ENCODE results near the gene PTPRN2. TPM values are rescaled to one million over a fixed set of nuclear protein-coding genes. Genes with fewer than 3 reads are reported as not detected.

Gene PTPRN2
- total RNA-seq, 2 experiments from 2014 or later: 0.46 to 0.51 TPM

DNA sequence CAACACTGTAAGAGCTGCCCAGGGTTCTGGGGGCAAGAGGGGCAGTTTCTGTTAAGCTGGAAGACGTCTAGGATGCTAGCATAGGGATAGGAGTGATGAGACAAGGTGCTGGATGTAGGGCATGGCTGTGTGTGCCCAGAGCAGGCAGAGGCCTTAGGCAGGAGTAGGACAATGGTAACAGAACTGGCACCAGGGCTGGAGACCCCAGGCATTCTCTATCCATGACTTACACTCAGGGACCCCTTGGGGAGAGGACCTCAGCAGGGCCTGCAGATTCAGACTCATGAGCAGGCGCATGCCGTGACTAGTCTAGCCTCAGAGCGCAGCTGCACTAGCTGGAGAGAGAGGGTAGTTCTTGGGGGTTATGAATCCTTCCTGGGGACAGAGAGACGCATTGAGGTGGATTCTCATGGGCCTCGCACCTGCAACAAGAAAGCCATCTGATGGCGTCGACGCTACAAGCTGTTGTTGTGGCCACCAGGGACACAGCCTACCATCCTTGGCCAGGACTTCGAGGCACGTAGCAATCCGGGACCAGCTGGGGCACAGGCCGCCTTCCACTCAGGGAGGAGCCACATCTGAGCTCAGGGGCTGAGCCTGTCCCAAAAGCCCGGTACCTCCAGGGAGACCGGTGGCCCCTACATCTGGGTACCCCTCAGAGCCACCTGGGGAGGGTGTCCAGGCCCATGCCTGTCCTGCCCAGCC lies 474.1 kb downstream of the PTPRN2 start:
- no peaks in the 10 kb centered on the region for H3K27me3 Mint-ChIP-seq
- intact Hi-C loops (cut with DNase I, micrococcal nuclease): no loop called here
- ChIA-PET CTCF (no interaction called here), POLR2A (no interaction called here)
- H3K27ac Mint-ChIP-seq: no peak overlapping the region
- peaks cover 2% of the 10 kb centered on the region for H3K36me3 Mint-ChIP-seq (ENCODE audit: low read depth)
- no peak overlapping the region for H3K4me3 Mint-ChIP-seq
- peaks cover 21% of the 10 kb centered on the region for H3K9me3 Mint-ChIP-seq (ENCODE audit: low read depth)
- ATAC-seq (no peak), DNase-seq (no peak)
- no peaks in the 10 kb centered on the region for H3K4me1 Mint-ChIP-seq

DNA sequence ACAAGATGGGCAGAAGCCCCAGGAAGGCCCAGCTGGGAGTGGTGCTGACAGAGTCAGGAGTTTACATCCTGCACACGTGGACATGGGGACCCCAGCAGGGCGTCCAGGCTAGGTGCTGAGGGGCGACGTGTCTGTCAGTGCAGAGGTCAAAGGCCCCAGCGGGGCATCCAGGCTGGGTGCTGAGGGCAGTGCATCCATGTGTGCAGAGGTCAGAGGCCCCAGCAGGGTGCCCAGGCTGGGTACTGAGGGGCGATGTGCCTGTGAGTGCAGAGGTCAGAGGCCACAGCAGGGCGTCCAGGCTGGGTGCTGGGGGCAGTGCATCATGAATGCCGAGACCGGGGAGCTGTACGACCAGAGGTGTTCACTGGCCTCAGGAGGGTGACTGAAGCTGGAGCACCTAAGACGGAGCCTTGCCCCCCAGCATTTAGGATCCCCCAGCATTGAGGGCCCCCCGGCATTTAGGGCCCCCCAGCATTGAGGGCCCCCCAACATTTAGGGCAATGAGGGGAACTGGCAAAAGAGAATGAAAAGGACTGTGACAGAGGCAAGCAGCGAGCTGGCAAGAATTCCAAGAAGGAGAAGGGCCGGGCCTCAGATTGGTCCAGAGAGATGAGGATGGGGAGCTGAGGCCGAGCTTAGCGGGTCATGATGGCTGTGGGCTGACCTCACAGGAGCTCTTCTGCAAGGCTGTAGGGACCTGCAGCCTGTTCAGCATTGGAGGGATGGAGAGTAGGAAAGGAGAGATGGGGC lies 474.9 kb downstream of the PTPRN2 start:
- ChIA-PET CTCF (no interaction called here), POLR2A (no interaction called here)
- Mint-ChIP-seq H3K27me3 (peaks cover 3% of the 10 kb centered on the region), H3K4me1 (no peaks in the 10 kb centered on the region), H3K36me3 (ENCODE audit: low read depth) (peaks cover 2% of the 10 kb centered on the region), H3K27ac (no peak overlapping the region), H3K9me3 (ENCODE audit: low read depth) (peaks cover 21% of the 10 kb centered on the region), H3K4me3 (no peak overlapping the region)
- intact Hi-C loops (cut with DNase I, micrococcal nuclease): no loop called here
- DNase-seq (no peak), ATAC-seq (no peak)

DNA sequence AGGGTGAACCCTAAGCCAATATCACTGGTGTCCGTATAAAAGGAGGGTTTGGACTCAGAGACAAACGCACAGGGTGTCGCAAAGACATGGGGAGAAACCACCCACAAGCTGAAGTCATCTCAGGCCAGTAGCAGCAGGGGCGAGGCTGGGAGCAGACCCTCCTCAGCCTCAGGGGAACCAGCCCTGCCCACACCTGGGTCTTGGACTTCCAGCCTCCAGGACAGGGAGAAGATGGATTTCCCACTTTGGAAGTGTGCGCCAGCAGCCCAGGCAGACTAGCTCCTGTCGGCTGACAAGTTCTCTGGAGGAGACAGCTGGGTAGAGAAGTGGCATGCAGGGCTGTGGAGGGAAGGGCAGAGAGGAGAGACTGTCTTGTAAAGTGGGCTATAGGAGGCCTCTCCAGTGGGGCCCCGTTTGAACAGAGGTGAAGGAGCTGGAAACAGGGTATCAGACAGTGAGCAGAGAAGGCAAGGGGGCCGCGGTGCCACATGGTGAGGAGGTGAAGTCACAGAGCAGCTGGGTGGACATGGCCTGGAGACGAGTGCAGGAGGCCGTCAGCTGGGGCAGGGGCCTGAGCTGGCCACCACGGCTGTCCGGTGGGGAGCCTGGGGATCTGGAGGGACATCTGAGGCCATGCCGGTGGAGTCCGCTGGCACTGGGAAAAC lies 475.6 kb downstream of the PTPRN2 start:
- peaks cover 2% of the 10 kb centered on the region for H3K36me3 Mint-ChIP-seq (ENCODE audit: low read depth)
- DNase-seq (no peak), ATAC-seq (no peak)
- H3K27me3 Mint-ChIP-seq: peaks cover 6% of the 10 kb centered on the region
- CTCF ChIA-PET: no interaction called here
- no peak overlapping the region for H3K27ac Mint-ChIP-seq
- no peaks in the 10 kb centered on the region for H3K4me1 Mint-ChIP-seq
- POLR2A ChIA-PET: no interaction called here
- H3K9me3 Mint-ChIP-seq (ENCODE audit: low read depth): peaks cover 14% of the 10 kb centered on the region
- intact Hi-C loops (cut with DNase I, micrococcal nuclease): no loop called here
- H3K4me3 Mint-ChIP-seq: no peak overlapping the region

DNA sequence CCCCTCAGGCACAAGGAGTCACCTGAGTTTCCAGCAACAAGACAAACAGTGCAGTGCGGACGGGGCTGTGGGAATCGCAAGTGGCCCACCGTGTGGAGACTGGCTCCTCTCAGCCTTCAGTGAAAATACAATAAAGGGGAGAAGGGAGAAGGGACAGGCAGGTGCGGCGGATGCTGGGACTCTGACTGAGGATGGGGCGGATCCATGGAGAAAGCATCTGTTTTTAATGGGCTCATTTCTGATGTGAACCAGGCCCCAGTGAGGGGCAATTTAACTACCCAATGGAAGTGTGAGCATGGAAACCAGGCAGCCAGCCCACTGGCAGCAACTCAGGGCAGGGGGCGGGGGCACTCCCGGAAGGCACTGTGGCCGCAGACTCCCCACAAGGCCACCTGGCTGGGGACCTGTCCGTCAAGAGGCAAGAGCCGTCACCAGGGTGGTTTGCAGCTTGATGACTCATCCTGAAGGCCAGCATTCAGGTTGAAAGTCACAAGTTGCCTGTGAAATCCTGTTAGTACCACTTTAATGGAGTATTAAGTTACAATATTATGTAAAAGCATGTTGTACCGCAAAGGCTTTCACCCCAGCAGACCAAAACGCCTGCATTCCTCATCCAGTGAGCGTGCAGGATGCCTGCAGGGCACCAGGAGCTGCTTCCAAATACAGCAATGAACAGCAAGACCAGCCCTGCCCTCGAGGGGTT lies 476.4 kb downstream of the PTPRN2 start:
- intact Hi-C loops (cut with DNase I, micrococcal nuclease): no loop called here

GRCh38 chr7:158110661-158111048 lies 477.0 kb downstream of the PTPRN2 start:
- H3K4me3 Mint-ChIP-seq: no peak overlapping the region
- CTCF ChIA-PET: no interaction called here
- H3K4me1 Mint-ChIP-seq: no peaks in the 10 kb centered on the region
- DNase-seq (no peak), ATAC-seq (no peak)
- intact Hi-C loops (cut with DNase I, micrococcal nuclease): no loop called here
- POLR2A ChIA-PET: no interaction called here
- peaks cover 6% of the 10 kb centered on the region for H3K27me3 Mint-ChIP-seq
- peaks cover 5% of the 10 kb centered on the region for H3K9me3 Mint-ChIP-seq (ENCODE audit: low read depth)
- H3K36me3 Mint-ChIP-seq (ENCODE audit: low read depth): no peaks in the 10 kb centered on the region
- no peak overlapping the region for H3K27ac Mint-ChIP-seq

More for the DNA sequence above, 476.4 kb downstream of the PTPRN2 start:
- ATAC-seq (no peak), DNase-seq (no peak)
- CTCF ChIA-PET: no interaction called here
- no peak overlapping the region for H3K4me3 Mint-ChIP-seq
- H3K9me3 Mint-ChIP-seq (ENCODE audit: low read depth): peaks cover 5% of the 10 kb centered on the region
- H3K36me3 Mint-ChIP-seq (ENCODE audit: low read depth): no peaks in the 10 kb centered on the region
- peaks cover 6% of the 10 kb centered on the region for H3K27me3 Mint-ChIP-seq
- POLR2A ChIA-PET: no interaction called here
- H3K27ac Mint-ChIP-seq: no peak overlapping the region
- H3K4me1 Mint-ChIP-seq: no peaks in the 10 kb centered on the region

GRCh38 chr7:158110034-158110590 lies 477.5 kb downstream of the PTPRN2 start:
- Mint-ChIP-seq H3K4me3 (no peak overlapping the region), H3K4me1 (no peaks in the 10 kb centered on the region), H3K27ac (no peak overlapping the region), H3K27me3 (peaks cover 6% of the 10 kb centered on the region), H3K9me3 (ENCODE audit: low read depth) (peaks cover 3% of the 10 kb centered on the region), H3K36me3 (ENCODE audit: low read depth) (no peaks in the 10 kb centered on the region)
- DNase-seq (no peak), ATAC-seq (no peak)
- intact Hi-C loops (cut with DNase I, micrococcal nuclease): no loop called here
- POLR2A ChIA-PET: no interaction called here
- CTCF ChIA-PET: no interaction called here

DNA sequence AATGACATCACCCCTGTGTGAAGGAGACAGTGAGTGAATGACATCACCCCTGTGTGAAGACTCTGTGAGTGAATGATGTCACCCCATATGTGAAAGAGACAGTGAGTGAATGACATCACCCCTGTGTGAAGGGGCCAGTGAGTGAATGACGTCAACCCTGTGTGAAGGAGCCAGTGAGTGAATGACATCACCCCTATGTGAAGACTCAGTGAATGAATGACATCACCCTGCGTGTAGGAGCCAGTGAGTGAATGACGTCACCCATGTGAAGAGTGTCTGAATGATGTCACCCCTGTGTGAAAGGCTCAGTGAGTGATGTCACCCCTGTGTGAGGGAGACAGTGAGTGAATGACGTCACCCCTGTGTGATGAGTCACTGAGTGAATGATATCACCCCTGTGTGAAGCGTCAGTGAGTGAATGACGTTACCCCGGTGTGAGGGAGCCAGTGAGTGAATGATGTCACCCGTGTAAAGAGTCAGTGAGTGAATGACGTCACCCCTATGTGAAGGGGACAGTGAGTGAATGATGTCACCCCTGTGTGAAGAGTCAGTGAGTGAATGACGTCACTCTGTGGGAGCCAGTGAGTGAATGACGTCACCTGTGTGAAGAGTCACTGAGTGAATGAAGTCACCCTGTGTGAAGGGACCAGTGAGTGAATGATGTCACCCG lies 478.1 kb downstream of the PTPRN2 start:
- Mint-ChIP-seq H3K27ac (no peak overlapping the region), H3K36me3 (ENCODE audit: low read depth) (no peaks in the 10 kb centered on the region), H3K4me1 (no peaks in the 10 kb centered on the region), H3K9me3 (ENCODE audit: low read depth) (peaks cover 3% of the 10 kb centered on the region), H3K27me3 (peaks cover 6% of the 10 kb centered on the region), H3K4me3 (no peak overlapping the region)
- peak; percentile 30 for DNase-seq
- ChIA-PET POLR2A (no interaction called here), CTCF (no interaction called here)
- peak; percentile 23 for ATAC-seq
- intact Hi-C loops (cut with DNase I, micrococcal nuclease): no loop called here

DNA sequence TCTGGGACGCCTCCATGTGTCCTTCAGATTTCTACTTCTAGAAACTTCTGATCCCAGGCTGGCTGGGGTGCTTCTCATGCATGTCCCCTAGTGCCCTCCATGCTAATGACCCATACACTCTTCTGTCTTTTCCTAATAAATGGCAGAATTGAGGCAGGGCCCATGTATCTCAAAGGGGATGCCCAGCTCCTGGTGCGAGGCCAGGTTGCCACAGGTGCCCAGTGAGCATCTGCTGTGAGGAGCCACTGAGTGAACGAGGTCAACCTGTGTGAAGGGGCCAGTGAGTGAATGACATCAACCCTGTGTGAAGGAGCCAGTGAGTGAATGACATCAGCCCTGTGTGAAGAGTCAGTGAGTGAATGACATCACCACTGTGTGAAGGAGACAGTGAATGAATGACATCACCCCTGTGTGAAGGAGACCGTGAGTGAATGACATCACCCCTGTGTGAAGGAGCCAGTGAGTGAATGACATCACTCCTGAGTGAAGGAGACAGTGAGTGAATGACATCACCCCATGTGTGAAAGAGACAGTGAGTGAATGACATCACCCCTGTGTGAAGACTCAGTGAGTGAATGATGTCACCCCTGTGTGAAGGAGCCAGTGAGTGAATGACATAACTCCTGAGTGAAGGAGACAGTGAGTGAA lies 478.9 kb downstream of the PTPRN2 start:
- Mint-ChIP-seq H3K27ac (no peak overlapping the region), H3K4me3 (no peak overlapping the region), H3K9me3 (ENCODE audit: low read depth) (peaks cover 3% of the 10 kb centered on the region), H3K4me1 (no peaks in the 10 kb centered on the region), H3K27me3 (peaks cover 6% of the 10 kb centered on the region), H3K36me3 (ENCODE audit: low read depth) (no peaks in the 10 kb centered on the region)
- DNase-seq (no peak), ATAC-seq (no peak)
- CTCF ChIA-PET: no interaction called here
- POLR2A ChIA-PET: no interaction called here
- intact Hi-C loops (cut with DNase I, micrococcal nuclease): no loop called here

- Mint-ChIP-seq H3K36me3 (ENCODE audit: low read depth) (no peaks in the 10 kb centered on the region), H3K9me3 (ENCODE audit: low read depth) (no peaks in the 10 kb centered on the region), H3K27ac (no peak overlapping the region), H3K27me3 (peaks cover 6% of the 10 kb centered on the region), H3K4me1 (no peaks in the 10 kb centered on the region), H3K4me3 (no peak overlapping the region)
- DNase-seq (no peak), ATAC-seq (no peak)
- CTCF ChIA-PET: no interaction called here
- intact Hi-C loops (cut with DNase I, micrococcal nuclease): no loop called here
- POLR2A ChIA-PET: no interaction called here
Measured at GRCh38 chr7:158107806-158108205, 479.8 kb downstream of the PTPRN2 start.

DNA sequence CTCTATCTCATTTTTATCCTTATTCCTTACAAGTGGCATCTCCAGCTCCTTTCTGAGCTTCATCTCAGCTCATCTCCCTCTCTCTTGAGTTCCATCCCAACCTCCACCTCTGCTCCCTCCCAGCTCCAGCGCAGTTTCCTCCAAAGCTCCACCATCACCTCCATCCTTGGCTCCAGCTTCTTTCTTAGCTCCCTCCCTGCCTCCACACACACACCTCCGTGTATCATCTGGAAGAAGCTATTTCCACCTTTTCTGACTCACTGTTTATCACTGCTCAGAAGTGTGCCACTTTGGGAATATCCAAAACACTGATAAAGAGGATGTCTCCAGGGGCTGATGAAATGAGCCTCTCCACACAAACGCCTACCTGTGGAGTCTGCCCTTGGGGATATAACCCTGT lies 481.4 kb downstream of the PTPRN2 start:
- no peak for ATAC-seq
- H3K27ac Mint-ChIP-seq: no peak overlapping the region
- no peaks in the 10 kb centered on the region for H3K36me3 Mint-ChIP-seq (ENCODE audit: low read depth)
- intact Hi-C loops (cut with DNase I, micrococcal nuclease): no loop called here
- H3K4me3 Mint-ChIP-seq: no peak overlapping the region
- POLR2A ChIA-PET: interaction anchor here (0.6 kb wide), 1 partner anchor 106 kb away, joined by 3 read pairs; no protein-coding TSS in a partner anchor
- DNase-seq: no peak
- peaks cover 6% of the 10 kb centered on the region for H3K27me3 Mint-ChIP-seq
- H3K4me1 Mint-ChIP-seq: no peaks in the 10 kb centered on the region
- CTCF ChIA-PET: no interaction called here
- no peaks in the 10 kb centered on the region for H3K9me3 Mint-ChIP-seq (ENCODE audit: low read depth)

DNA sequence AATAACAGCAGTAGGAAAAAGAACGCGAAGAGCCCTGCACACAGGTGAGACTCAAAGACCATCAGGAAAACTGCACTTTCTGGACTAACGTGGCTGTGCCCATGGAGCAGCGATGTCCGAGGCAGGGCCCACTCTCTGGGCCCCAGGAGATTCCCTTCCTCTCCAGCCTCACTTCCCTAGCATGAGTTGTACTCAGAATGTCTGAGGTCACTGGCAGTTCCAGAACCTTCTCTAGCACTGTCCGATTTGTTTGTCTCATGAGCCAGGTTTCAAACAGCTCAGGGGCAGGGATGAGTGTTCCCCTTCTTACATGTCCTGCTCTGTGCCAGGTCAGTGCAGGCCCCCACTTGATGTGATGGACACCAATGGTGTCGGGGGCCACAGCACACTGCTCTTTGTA lies 484.2 kb downstream of the PTPRN2 start:
- POLR2A ChIA-PET: no interaction called here
- Mint-ChIP-seq H3K9me3 (ENCODE audit: low read depth) (no peaks in the 10 kb centered on the region), H3K4me1 (no peaks in the 10 kb centered on the region), H3K36me3 (ENCODE audit: low read depth) (no peaks in the 10 kb centered on the region), H3K27ac (no peak overlapping the region), H3K27me3 (peaks cover 6% of the 10 kb centered on the region), H3K4me3 (no peak overlapping the region)
- intact Hi-C loops (cut with DNase I, micrococcal nuclease): no loop called here
- ATAC-seq (no peak), DNase-seq (no peak)
- CTCF ChIA-PET: no interaction called here
